GM10248 (cell line): ENCODE data around the gene ANAPC5.

ENCODE experiments used
- CTCF ChIA-PET: fragments of 300-600 bp; sonication (Branson Sonifier 250); formaldehyde crosslinking; extraction: SDS; loops from one replicate; lab custom pipeline; 2021; ENCODE audit warnings: antibody characterized with exemption; lab: Yijun Ruan, JAX
- POLR2A ChIA-PET: fragments of 350-650 bp; sonication (Branson Sonifier 250); formaldehyde crosslinking; extraction: SDS; loops from one replicate; lab custom pipeline; 2020; ENCODE audit warnings: antibody characterized with exemption; lab: Yijun Ruan, JAX
- DNase-seq: peaks from one replicate; pipeline ENCODE4 v3.0.0; 2012; ENCODE audit errors: extremely low spot score
- CTCF ChIP-seq: IDR thresholded peaks from 2 replicates; pipeline ENCODE4 v1.5.1; 2012; ENCODE audit warnings: mild to moderate bottlenecking, low read depth; ENCODE audit errors: extremely low read depth, missing control alignments, control extremely low read depth

The ANAPC5 gene

GRCh38 chr12:121351820-121352681, at the start of gene ANAPC5:
ANAPC5 (minus strand) TSS chr12:121352411; CDS start chr12:121352340, 71 bp downstream.
- ChIA-PET POLR2A (interaction anchor here (0.5 to 1.5 kb wide), 7 partner anchors 11 to 1881 kb away, joined by 3 to 5 read pairs (median 3); partner anchors contain the start of genes MTRFR and RNF34), CTCF (interaction anchor here (1.3 to 10.2 kb wide), 3 partner anchors 12 to 91 kb away, joined by 3 to 107 read pairs (median 3); no protein-coding TSS in a partner anchor)
- peak; percentile 97 for DNase-seq
- no peak for TF ChIP-seq CTCF

- ChIA-PET CTCF (interaction anchor here (0.9 to 3.7 kb wide), 9 partner anchors 9 to 214 kb away, joined by 3 to 19 read pairs (median 4); no protein-coding TSS in a partner anchor), POLR2A (interaction anchor here (0.8 to 1.5 kb wide), 5 partner anchors 9 to 387 kb away, joined by 4 to 6 read pairs (median 4); partner anchors contain the start of gene ANAPC5)
- no peak for TF ChIP-seq CTCF
- peak; percentile 59 for DNase-seq
Observed at GRCh38 chr12:121400332-121401139, 48.3 kb upstream of the ANAPC5 start.

GRCh38 chr12:121399391-121400331, 47.5 kb upstream of the ANAPC5 start, which contains the start of gene RNF34:
RNF34 (plus strand) TSS chr12:121400118; CDS start chr12:121400213, 95 bp downstream.
- POLR2A ChIA-PET = interaction anchor here (1.0 to 1.5 kb wide), 3 partner anchors 8 to 48 kb away, joined by 4 read pairs; partner anchors contain the start of gene ANAPC5
- CTCF ChIA-PET = interaction anchor here (0.9 to 3.7 kb wide), 5 partner anchors 8 to 215 kb away, joined by 3 to 19 read pairs (median 5); no protein-coding TSS in a partner anchor
- TF ChIP-seq CTCF = no peak
- peak; percentile 99 for DNase-seq

GRCh38 chr12:121398355-121398754, 46.1 kb upstream of the ANAPC5 start:
- POLR2A ChIA-PET = no interaction called here
- TF ChIP-seq CTCF = no peak
- no peak for DNase-seq
- CTCF ChIA-PET = no interaction called here

GRCh38 chr12:121397521-121397920, 45.3 kb upstream of the ANAPC5 start:
- ChIA-PET POLR2A (no interaction called here), CTCF (interaction anchor here (1.1 kb wide), 1 partner anchor 14 kb away, joined by 3 read pairs; no protein-coding TSS in a partner anchor)
- no peak for TF ChIP-seq CTCF
- DNase-seq = no peak
